ENCODE data around the gene RASA3. TPM values are rescaled to one million over a fixed set of nuclear protein-coding genes. Genes with fewer than 3 reads are reported as not detected.
A peak's percentile ranks its signal among the peaks of the same experiment; 100 is the strongest.

The RASA3 gene
- total RNA-seq, 3 donors from 2014 or later (not counting 1 experiment from before 2014, with no cell fraction given), result 252 to 277 (median 274) TPM

DNA sequence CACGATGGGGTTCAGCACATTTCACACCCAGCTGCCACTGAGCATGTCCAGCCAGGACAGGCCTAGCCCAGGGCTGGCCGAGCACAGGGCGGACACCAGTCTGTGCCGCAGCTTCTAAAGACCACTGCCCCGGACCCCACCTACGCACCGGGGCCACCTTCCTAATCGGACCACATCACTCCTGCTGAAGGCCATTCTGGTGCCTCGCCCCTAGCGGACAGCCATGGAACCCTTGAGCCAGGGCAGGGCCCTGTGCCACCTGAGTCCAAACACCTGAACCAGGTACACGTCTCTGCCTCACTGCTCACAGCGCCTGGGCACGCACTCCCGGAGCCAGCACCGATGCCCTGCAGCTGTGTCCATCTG, 150.1 kb downstream of the RASA3 start:
- no peak overlapping the region for H3K27ac ChIP-seq (ENCODE audit: low read length)
- H3K27me3 ChIP-seq (ENCODE audit: control insufficient read depth, insufficient read depth, low read length), result no peaks in the 10 kb centered on the region
- DNase-seq (no peak), ATAC-seq (no peak)
- intact Hi-C loops (cut with micrococcal nuclease), result no loop called here
- TF ChIP-seq, protein P1, sequence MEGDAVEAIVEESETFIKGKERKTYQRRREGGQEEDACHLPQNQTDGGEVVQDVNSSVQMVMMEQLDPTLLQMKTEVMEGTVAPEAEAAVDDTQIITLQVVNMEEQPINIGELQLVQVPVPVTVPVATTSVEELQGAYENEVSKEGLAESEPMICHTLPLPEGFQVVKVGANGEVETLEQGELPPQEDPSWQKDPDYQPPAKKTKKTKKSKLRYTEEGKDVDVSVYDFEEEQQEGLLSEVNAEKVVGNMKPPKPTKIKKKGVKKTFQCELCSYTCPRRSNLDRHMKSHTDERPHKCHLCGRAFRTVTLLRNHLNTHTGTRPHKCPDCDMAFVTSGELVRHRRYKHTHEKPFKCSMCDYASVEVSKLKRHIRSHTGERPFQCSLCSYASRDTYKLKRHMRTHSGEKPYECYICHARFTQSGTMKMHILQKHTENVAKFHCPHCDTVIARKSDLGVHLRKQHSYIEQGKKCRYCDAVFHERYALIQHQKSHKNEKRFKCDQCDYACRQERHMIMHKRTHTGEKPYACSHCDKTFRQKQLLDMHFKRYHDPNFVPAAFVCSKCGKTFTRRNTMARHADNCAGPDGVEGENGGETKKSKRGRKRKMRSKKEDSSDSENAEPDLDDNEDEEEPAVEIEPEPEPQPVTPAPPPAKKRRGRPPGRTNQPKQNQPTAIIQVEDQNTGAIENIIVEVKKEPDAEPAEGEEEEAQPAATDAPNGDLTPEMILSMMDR (IDR thresholded peaks at IDR 0.05), result no peak
- H3K4me1 ChIP-seq (ENCODE audit: control insufficient read depth, insufficient read depth, low read length), result no peaks in the 10 kb centered on the region
- no peaks in the 10 kb centered on the region for H3K27me3 Mint-ChIP-seq (ENCODE audit: low read depth in 2 of 2)
- no peaks in the 10 kb centered on the region for H3K9me3 ChIP-seq (ENCODE audit: control insufficient read depth, insufficient read depth, low read length)
- peaks cover 2 to 3% of the 10 kb centered on the region in 2 donors for H3K9me3 Mint-ChIP-seq
- 98% methylated on average over 15 of the region's 15 CpGs for WGBS (ENCODE audit: insufficient coverage)
- H3K27ac Mint-ChIP-seq, result peak overlapping the region in 1 of 2 donors; percentile 23
- H3K4me3 Mint-ChIP-seq, result no peak overlapping the region
- H3K4me3 ChIP-seq (ENCODE audit: low read length), result no peak overlapping the region
- H3K4me1 Mint-ChIP-seq, result peaks cover 5 to 12% of the 10 kb centered on the region in 2 donors
- H3K36me3 Mint-ChIP-seq, result peaks cover 7% of the 10 kb centered on the region
- H3K36me3 ChIP-seq (ENCODE audit: control insufficient read depth, insufficient read depth, low read length), result peaks cover 55% of the 10 kb centered on the region

DNA sequence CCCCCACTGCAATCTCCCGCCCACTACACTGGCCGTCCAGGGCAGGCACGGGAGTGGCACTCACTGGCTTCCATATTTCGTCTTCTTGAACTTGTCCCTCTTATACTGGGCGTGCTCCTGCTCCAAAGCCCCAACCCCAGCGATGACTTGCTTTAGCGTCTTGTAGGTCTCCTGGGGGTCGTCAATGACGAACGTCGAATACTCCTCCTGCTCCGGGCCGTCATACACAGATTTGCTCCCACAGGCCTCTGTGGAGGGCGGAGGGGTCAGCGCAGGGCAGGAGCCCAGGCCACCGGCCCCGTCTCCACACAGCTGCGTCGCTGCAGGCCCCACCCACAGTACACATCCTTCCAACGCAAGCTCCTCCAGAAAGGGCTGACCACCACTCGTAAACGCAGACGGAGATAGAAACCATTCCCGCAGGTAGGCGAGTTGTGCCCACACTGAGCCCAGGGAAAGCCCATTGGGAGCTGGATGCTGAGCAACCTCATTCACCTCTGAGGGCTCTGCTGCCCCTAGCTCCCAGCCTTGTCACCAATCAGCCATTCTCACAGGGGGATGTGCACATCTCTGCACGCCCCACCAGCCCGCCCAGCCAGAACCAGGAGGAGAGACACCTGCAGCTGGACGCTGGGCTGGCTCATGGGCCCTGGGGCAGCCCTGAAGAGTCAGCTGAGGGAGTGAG, 150.7 kb downstream of the RASA3 start:
- peaks cover 60% of the 10 kb centered on the region for H3K36me3 ChIP-seq (ENCODE audit: control insufficient read depth, insufficient read depth, low read length)
- peaks cover 5 to 12% of the 10 kb centered on the region in 2 donors for H3K4me1 Mint-ChIP-seq
- intact Hi-C loops (cut with micrococcal nuclease), result no loop called here
- H3K27me3 Mint-ChIP-seq (ENCODE audit: low read depth in 2 of 2), result no peaks in the 10 kb centered on the region
- peaks cover 2 to 3% of the 10 kb centered on the region in 2 donors for H3K9me3 Mint-ChIP-seq
- no peaks in the 10 kb centered on the region for H3K4me1 ChIP-seq (ENCODE audit: control insufficient read depth, insufficient read depth, low read length)
- H3K27ac Mint-ChIP-seq, result peak overlapping the region; percentile 38 to 48
- no peak overlapping the region for H3K4me3 Mint-ChIP-seq
- TF ChIP-seq, protein P1 (IDR thresholded peaks at IDR 0.05), result no peak
- WGBS (ENCODE audit: insufficient coverage), result 96% methylated on average over 28 of the region's 28 CpGs
- H3K9me3 ChIP-seq (ENCODE audit: control insufficient read depth, insufficient read depth, low read length), result no peaks in the 10 kb centered on the region
- H3K36me3 Mint-ChIP-seq, result peaks cover 7% of the 10 kb centered on the region
- H3K27me3 ChIP-seq (ENCODE audit: control insufficient read depth, insufficient read depth, low read length), result no peaks in the 10 kb centered on the region
- no peak overlapping the region for H3K27ac ChIP-seq (ENCODE audit: low read length)
- ATAC-seq (peak in 1 of 3 donors; percentile 12), DNase-seq (no peak)
- no peak overlapping the region for H3K4me3 ChIP-seq (ENCODE audit: low read length)

DNA sequence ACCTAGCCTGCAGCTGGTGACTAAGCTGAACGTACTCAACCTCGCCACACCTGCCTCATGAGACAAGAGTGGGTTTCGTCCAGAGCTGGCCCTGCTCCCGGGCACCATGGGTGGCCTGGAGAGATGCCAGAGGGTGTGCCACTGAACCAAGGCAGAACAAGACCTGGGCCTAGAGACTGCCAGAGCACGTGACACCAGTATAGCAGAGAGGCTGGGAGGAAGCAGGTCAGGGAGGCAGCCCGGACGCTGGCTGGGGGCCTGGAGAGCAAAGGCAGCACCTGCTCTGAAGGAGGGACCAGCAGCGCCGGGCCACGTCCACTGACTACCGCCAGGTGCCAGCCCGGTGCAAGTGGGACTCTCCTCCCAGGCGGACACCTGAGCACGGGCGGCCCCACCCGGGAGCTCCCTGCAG, 151.2 kb downstream of the RASA3 start:
- ATAC-seq (no peak), DNase-seq (no peak)
- H3K27me3 ChIP-seq (ENCODE audit: control insufficient read depth, insufficient read depth, low read length), result no peaks in the 10 kb centered on the region
- TF ChIP-seq, protein P1 (IDR thresholded peaks at IDR 0.05), result no peak
- Mint-ChIP-seq H3K4me3 (no peak overlapping the region), H3K27me3 (ENCODE audit: low read depth in 2 of 2) (no peaks in the 10 kb centered on the region), H3K9me3 (peaks cover 2 to 3% of the 10 kb centered on the region in 2 donors), H3K4me1 (peaks cover 5 to 12% of the 10 kb centered on the region in 2 donors), H3K36me3 (peaks cover 7% of the 10 kb centered on the region), H3K27ac (peak overlapping the region; percentile 48 to 91)
- no peak overlapping the region for H3K27ac ChIP-seq (ENCODE audit: low read length)
- H3K36me3 ChIP-seq (ENCODE audit: control insufficient read depth, insufficient read depth, low read length), result peaks cover 64% of the 10 kb centered on the region
- intact Hi-C loops (cut with micrococcal nuclease), result no loop called here
- H3K9me3 ChIP-seq (ENCODE audit: control insufficient read depth, insufficient read depth, low read length), result no peaks in the 10 kb centered on the region
- 97% methylated on average over 16 of the region's 16 CpGs for WGBS (ENCODE audit: insufficient coverage)
- no peak overlapping the region for H3K4me3 ChIP-seq (ENCODE audit: low read length)
- H3K4me1 ChIP-seq (ENCODE audit: control insufficient read depth, insufficient read depth, low read length), result no peaks in the 10 kb centered on the region

Measured in natural killer cell (primary cell).